ENCODE measurements around the gene IGSF3.

IGSF3 gene

DNA sequence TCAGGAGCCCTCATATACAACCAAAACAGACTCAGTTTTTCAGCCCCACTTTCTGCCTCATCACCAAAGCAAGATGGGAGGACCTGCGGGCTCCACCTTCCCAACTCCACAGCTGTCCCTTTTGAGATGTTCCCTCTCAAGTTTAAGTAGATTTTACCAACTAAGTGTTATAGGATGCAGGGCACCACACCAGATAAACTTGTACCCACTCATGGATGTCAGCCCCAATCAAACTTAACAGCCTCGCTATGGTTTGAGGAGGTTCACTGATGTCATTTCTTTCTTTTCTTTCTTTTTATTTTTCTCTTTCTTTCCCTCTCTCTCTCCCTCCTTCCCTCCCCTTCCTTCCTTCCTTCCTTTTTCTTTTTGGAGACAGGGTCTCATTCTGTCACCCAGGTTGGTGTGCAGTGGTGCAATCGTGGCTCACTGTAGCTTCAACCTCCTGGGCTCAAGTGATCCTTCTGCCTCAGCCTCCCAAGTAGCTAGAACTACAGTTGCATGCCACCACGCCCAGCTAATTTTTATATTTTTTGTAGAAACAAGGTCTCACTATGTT is 110.1 kb downstream of the IGSF3 start:
- DNase-seq (ENCODE audit: low read depth in 2 of 2), result no peak

GRCh38 chr1:116556289-116557006 is 111.1 kb downstream of the IGSF3 start:
- peak; percentile 69 to 75 for DNase-seq (ENCODE audit: low read depth in 2 of 2)

- DNase-seq (ENCODE audit: low read depth in 2 of 2), result no peak
These were observed 112.6 kb downstream of the IGSF3 start for GRCh38 chr1:116554924-116555323.

DNA sequence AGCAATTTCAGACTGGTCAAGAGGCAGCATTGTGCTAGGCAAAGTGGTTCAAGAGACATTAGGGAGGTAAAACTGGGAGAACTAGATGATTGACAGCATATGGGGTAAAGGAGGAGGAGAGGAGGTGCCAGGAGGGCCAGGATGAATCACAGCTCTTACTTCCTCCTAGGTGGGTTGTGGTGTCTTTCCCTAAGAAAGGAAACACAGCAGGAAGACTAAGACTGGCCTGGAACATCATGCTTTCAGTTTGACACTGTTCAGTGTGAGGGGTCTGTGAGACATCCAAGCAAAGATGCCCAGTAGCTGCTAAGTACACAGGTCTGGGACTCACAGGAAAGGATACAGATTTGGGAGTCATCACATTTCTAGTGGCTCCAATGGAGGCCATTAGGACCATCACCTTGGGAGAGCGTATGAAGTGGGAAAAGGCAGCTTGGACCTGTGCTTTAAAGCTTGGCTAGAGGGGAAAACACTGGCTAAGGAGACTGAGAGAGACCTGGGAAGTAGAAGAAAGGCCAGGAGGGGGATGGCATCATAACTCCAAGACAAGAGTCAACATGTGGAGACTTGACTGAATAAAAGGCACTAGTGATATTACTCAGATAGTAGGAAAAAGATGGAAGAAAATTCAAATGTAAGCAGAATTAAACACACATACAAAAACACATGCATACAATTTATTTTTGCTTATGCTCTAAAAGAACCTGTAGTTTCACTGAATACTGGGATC is 114.0 kb downstream of the IGSF3 start:
- no peak for DNase-seq (ENCODE audit: low read depth in 2 of 2)

- DNase-seq (ENCODE audit: low read depth in 2 of 2), result no peak
These were observed 121.1 kb downstream of the IGSF3 start for GRCh38 chr1:116546354-116546977.

DNA sequence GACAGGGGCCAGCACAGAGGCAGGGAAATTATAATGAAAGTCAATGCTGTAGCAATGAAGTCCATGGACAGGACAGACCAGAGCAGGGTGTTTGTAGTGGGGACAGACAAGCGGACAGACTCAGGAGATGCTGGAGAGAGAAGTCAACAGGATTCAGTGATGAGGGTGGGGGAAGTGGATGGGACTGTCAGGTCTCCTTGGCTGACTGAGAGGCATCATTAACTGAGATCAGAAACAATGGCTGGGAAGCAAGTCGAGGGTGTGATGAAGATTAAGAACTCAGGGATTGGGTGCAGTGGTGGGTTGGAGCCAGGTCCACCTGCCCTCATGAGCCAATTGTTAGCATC is 122.2 kb downstream of the IGSF3 start:
- no peak for DNase-seq (ENCODE audit: low read depth in 2 of 2)

GRCh38 chr1:116544588-116545358 is 122.8 kb downstream of the IGSF3 start:
- DNase-seq (ENCODE audit: low read depth in 2 of 2), result no peak

GRCh38 chr1:116540088-116540487 is 127.4 kb downstream of the IGSF3 start:
- DNase-seq (ENCODE audit: low read depth in 2 of 2), result no peak

GRCh38 chr1:116538544-116538943 is 129.0 kb downstream of the IGSF3 start:
- DNase-seq (ENCODE audit: low read depth in 2 of 2), result peak in 1 of 2 donors; percentile 30

DNA sequence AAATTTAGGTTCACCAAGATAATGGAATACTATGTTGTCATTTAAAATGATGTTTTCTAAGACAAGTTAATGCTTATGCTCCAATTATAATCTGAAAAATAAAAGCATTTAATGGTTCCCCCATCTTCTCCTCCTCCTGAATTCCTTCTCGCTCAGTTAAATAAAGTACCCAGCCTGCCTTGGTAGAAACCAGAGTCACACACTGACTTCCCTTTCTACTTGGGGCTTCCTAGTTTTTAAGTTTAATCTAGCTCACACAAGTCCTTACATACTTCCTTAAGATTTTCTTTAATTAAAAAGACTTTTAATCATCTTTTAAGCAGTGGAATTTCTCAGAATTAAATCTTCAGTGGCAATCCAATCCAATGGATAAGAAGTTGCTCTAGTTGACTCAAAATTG is 129.6 kb downstream of the IGSF3 start:
- DNase-seq (ENCODE audit: low read depth in 2 of 2), result no peak

GRCh38 chr1:116537040-116537831 is 130.3 kb downstream of the IGSF3 start:
- DNase-seq (ENCODE audit: low read depth in 2 of 2), result no peak

DNA sequence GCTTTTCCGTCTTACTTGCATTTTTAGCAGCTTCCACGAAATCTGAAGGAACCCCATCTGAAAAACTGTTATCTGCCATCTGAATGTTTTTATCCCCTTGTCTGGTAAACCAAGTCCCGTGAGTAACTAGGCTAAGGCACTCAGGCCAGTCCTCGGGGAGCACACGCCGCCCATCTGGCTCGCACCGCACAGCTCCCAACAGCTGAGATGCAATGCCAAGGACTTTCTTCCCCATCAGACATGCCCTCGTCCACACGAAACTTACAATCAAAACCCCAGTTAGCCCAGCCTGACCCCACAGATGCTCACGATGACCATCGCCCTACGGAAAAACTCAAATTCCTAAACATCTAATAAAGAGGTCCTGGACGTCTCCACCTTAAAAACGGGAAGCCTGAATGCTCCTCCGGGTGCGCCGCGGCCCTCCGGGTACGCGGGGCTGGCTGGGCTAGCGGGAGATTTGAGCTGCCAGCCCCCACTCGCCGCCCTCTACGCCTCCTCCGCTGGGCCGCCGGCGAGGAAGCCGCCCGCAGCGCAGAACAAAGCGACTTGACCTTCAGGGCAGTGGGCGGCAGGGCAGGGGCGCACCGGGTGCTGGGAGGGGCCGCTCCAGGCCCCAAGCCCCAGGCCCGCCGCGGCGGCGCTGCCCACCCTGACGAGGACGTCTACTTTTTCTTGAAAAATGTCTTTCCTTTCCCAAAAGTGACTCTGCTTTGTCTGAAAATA is 133.4 kb downstream of the IGSF3 start:
- no peak for DNase-seq (ENCODE audit: low read depth in 2 of 2)

GRCh38 chr1:116533429-116533820 is 134.1 kb downstream of the IGSF3 start:
- DNase-seq (ENCODE audit: low read depth in 2 of 2), result no peak

DNA sequence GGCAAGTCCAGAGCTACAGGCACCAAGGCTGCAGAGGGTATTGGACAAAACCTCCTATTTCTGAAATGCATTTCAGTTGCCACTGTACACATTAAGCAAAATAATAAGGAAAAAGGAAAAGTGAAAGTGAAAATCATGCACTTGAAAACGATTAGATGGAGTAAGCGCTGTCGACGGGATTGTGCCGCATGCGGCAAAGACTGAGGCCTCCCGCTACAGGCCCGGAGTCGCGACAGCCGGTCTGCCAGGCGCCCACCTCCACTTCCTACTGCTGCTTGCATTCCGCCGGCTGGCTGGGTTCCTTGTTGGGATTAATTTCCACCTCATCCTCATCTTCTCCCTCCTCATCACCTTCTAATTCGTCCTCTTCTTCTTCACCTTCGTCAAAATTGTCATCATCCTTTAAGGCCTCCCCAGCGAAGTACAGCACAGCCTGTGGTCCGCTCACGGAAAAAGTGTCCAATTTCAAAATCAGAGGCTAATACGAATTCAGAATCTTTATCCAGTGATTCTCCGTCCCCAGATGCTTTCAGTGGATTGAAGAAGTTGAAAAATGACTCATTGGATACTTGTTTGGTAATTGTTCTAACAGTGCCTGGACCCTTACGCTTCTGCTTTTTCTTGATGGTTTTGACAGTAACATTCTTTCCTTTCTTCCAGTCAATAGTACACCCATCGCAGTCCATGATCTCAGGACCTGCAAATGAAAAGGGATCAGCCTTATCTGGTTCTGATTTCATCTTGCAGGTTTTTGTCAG is 134.7 kb downstream of the IGSF3 start:
- DNase-seq (ENCODE audit: low read depth in 2 of 2), result no peak

DNA sequence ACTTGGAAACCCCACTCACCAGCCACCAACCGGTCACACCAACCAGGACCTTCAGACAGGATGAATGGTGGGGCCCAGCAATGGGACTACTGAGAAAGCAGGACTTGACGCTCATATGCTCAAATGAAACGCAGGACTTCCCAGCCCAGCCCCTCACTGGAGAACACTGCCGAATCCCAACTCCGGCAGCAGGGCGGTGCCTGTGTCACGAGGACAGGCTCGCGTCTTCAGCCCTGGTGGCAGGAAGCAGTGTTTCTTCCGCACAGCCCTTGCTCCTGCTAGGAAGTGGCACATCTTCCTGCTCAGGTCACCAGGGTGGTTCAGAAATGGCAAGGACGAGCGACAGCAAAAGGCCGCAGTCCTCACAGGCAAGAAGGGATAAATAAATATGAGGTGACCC is 135.6 kb downstream of the IGSF3 start:
- no peak for DNase-seq (ENCODE audit: low read depth in 2 of 2)

DNA sequence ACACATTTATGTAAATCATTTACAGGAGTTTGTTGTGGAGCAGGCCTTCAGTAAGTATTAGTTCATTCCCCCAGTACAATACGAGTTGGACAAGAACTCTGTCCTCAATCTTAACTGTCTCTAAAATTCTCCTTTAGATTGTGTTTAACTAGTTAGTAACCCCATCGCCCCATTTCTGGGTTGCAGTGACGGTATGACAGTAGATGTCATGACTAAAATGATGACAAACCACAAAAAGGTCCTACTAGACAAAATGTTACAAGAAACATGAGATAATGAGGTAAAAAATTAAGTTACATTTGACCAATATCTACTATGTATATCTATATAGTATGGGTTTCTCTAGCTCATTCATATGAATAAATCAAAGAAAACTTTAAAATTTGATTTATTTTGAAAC is 137.9 kb downstream of the IGSF3 start:
- no peak for DNase-seq (ENCODE audit: low read depth in 2 of 2)

- DNase-seq (ENCODE audit: low read depth in 2 of 2), result no peak
These were observed 138.3 kb downstream of the IGSF3 start for GRCh38 chr1:116529199-116529631.

DNA sequence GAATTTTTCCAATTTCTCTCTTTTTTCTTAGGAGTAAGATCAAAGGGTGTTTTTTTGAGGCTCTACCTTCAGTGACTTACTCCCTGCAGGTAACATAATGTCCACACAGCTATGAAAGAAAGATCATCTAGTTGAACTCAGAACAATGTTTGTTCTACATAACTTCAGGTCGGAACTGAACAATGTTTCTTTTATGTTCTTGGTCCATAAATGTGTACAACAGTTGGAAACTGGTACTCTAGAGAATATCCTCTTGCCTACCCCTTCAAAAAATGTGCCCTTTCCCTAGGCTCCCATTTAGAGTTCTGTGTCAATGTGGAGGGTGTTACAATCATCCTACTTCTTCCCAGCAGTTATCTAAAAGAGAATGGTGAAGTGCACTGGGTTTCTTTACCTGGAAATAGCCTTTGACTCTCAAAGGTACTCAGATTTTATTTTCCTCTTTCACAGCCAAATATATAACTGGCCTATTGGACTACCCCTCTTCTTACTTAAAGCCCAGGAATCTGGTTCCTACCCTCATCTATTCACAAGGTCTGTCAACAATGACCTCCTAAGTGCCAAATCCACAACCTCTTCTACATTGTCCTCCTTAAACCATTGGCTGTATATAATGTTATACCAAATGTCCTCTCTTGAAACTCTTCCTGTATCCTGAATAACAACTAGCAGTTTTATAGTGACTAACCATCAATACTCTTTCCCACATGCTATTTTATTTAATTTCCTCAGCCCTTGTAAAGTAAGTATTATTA is 139.0 kb downstream of the IGSF3 start:
- no peak for DNase-seq (ENCODE audit: low read depth in 2 of 2)

DNA sequence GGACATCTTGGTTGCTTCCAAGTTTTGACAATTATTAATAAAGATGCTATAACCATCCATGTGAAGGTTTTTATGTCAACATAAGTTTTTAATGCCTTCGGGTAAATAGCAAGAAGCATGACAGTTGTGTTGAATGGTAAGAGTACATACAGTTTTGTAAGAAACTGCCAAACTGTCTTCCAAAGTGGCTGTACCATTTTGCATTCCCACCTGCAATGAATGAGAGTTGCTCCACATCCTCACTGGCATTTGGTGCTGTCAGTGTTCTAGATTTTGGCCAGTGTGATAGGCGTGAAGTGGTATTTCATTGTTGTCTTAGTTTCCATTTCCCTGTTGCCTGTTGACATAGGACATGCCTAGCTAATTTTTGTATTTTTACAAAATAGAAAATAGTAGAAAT is 142.1 kb downstream of the IGSF3 start:
- no peak for DNase-seq (ENCODE audit: low read depth in 2 of 2)
